HG03103 (cell line): ENCODE measurements around the gene ZNF578.
"Not testable (repeated sequence)": the region's sequence is repeated elsewhere in the genome, so short reads cannot be mapped to it uniquely, and the experiment has no call there.

Experiments
- ATAC-seq: cut with Tn5 transposase; IDR thresholded peaks from one replicate; pipeline ENCODE4 v1.9.1; 2021; ENCODE audit warnings: low read depth; ENCODE audit not compliant: unreplicated experiment

ZNF578 gene

DNA sequence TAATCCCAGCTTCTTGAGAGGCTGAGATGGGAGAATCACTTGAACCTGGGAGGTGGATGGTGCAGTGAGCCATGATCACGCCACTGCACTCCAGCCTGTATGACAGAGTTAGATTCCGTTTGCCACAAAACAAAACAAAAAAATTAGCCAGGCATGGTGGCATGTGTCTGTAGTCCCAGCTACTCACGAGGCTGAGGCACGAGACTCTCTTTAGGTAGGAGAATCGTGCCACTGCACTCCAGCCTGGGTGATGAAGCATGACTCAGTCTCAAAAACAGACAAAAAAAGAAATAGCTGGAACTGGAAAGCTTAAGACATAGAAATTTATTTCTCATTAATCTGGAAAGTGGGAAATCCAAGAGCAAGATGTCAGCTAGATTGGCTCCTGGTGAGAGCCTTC is 53.9 kb downstream of the ZNF578 start:
- no peak for ATAC-seq

DNA sequence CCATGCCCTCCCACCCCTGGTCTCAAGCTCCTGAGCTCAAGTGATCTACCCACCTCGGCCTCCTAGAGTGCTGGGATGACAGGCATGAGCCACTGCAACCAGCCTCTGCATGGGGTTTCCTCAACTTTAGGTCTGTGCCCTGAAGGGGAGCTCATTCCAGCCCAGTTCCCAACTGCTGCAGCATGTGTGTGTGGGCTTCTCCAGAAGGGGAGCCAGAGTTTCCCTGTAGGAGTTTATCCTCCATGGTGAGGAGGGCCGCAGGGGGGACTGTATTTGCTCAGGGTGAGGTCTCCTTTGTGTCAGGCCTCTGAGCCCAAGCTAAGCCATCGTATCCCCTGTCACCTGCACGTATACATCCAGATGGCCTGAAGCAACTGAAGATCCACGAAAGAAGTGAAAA is 62.8 kb downstream of the ZNF578 start:
- no peak for ATAC-seq

DNA sequence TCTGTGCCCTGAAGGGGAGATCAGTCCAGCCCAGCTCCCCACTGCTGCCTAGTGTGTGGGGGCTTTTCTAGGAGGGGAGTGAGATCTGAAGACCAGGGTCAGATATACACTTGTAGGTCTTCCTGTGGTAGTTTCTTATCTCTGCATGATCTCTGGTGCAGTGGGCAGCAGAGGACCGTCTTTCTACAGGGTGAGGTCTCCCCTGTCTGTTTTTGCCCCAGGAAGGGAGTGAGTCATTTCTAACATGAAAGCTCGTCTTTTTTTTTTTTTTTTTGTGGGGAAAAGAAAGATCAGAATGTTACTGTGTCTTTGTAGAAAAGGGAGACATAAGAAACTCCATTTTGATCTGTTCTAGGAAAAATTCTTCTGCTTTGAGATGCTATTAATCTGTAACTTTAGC is 65.3 kb downstream of the ZNF578 start:
- no peak for ATAC-seq

DNA sequence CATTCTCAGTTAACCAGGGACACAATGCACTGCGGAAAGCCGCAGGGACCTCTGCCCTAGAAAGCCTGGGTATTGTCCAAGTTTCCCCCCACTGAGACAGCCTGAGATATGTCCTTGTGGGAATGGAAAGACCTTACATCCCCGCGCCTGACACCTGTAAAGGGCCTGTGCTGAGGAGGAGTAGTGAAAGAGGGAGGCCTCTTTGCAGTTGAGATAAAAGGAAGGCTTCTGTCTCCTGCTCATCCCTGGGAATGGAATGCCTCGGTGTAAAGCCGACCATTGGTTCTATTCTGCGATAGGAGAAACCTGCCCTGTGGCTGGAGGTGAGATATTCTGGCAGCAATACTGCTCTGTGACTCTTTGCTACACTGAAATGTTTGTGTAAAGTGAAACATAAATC is 65.8 kb downstream of the ZNF578 start:
- not testable (repeated sequence) for ATAC-seq

DNA sequence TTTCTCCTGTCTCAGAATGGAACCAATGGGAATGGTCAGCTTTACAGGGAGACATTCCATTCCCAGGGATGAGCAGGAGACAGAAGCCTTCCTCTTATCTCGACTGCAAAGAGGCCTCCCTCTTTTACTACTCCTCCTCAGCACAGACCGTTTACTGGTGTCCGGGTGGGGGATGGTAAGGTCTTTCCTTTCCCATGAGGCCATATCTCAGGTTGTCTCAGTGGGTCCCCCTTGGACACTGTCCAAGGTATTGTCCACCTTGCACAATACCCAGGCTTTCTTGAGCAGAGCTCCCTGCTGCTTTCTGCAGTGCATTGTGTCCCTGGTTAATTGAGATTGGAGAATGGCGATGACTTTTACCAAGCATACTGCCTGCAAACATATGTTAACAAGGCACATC is 66.7 kb downstream of the ZNF578 start:
- ATAC-seq = no peak

DNA sequence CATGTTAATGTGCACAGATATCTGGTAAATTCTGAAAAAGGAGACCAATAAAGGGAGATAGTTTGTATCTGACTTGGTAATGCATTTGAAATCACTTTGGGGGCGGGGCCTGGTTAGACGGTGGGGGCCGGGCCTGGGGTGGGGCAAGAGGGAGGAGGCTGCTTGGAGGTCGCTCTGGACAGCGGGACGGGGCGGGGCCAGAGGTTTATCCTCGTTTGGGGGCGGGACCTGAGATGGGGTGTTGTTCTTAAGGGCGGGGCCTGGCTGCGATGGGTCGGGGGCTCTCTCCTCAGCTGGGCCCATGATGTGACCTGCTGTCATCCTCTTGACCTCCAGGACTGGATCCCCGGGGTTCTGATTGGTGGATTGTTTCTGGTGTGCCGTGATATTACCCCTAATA is 69.2 kb downstream of the ZNF578 start:
- ATAC-seq = no peak

DNA sequence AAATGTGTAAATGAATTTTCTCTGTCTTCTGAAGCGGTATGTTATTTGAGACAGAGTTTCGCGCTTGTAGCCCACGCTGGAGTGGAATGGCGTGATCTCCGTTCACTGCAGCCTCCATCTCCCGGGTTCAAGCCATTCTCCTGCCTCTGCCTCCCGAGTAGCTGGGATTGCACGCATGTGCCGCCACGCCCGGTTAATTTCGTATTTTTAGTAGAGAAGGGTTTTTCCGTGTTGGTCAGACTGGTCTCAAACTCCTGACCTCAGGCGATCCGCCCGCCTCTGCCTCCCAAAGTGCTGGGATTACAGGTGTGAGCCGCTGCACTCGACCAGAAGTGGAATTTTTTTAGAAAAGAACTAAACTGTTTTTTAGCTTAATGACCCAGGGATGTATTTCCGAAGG is 70.7 kb downstream of the ZNF578 start:
- no peak for ATAC-seq

DNA sequence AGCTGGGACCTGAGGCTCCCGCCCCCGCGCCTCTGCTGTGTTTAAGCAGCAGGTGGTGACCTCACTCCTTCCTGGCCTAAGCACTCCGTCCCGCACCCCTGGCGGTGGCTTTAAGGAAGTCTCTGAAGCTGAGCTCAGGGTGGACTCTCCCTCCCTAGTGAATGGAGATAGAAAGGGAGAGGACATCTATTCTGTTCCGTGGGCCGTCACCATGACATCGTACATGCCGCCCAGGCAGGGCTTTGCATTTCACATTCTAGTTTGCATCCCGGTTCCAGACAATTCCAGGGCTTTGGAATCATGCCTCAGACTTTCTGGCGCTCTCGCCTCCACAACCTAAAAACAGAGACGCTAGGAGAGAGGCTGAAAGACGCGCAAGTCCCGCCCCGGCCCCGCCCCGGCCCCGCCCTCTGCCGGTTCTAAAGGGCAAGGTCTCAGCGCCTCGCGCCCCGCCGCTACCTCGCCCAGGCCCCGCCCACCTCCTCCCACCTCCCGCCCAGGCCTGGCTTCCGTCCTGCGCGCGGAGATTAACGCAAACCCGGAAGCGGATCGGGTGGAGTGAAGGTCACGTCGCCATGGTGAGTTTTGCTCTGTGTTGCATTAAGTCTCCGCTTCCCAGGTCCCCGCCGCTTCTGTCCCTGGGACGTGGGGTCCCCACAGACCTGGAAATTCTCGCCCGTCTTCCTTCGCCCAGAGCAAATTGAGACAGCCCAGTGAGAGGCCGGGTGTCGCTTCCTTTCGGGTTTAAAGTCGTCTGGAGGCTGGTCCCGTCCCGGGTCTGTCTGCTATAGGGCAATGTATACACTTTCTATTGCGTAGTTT is 74.0 kb downstream of the ZNF578 start, which contains the start of gene ZNF808:
Gene ZNF808 (plus strand): TSS at position 535 of the 822 bp plus-strand sequence. CDS start 15,617 bp downstream, outside the sequence.
- peak; percentile 71 for ATAC-seq

DNA sequence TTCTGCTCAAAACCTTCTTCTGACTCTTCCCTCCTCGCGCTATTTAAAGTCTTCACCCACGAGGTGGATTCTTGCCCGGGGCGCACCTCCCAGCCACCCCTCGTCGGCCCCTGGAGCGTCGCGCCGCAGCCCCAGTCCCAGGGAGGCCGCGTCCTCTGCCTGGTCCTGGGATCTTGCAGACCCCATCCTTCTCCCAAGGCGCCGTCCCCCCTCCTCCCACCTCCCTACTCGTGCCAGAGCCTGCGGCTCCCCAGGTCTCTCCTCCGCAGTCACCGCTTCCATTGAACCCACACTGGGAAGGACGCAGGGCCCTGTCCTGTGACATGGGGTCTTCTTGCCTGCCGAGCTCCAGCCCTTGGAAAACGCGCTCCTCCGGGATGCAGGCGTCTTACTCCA is 74.6 kb downstream of the ZNF578 start:
- ATAC-seq = no peak

DNA sequence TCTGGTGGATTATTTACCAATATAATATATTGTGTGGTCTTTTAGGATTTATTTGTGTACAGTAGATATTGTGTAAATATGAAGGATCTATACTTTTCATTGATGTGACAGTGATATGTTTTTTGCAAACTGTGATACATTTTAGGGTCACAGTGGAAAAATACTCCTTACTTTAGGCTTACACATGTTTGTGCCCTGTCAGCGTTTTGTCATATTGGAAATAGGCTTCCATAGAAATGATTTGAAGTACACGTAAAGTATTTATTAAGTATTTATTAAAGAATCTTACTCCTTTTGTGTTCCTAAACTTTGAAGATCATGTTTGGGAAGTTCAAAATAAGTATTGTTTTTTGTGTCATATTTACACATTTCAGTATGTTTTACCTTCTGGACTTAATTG is 79.1 kb downstream of the ZNF578 start:
- ATAC-seq = no peak

DNA sequence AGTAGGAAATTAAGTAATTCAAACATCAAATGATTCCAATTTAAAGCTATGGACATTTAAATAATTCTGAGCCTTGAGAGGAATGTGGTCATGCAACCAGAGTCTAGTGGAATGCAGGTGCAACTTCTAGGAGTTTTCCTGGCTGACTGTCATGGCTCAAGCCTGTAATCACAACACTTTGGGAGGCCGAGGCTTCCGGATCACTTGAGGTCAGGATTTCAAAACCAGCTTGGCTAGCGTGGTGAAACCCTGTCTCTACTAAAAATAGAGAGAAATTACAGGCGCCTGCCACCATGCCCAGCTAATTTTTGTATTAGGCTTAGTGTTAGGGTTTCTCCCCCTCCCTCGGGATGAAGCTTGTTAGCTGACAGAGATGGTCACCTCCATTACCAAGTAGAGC is 80.5 kb downstream of the ZNF578 start:
- ATAC-seq = no peak

DNA sequence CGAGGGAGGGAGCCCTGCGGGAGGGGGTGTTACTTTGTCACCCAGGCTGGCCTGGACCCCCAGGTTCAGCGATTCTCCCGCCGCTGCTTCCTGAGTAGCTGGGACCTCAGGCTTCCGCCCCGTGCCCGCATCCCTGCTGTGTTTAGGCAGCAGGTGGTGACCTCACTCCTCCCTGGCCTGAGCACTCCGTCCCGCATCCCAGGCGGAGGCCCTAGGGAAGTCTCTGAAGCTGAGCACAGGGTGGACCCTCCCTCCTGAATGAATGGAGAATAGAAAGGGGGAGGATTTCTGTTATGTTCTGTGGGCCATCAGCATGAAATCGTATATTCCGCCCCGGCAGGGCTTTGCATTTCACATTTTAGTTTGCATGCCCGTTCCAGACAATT is 82.0 kb downstream of the ZNF578 start:
- not testable (repeated sequence) for ATAC-seq

DNA sequence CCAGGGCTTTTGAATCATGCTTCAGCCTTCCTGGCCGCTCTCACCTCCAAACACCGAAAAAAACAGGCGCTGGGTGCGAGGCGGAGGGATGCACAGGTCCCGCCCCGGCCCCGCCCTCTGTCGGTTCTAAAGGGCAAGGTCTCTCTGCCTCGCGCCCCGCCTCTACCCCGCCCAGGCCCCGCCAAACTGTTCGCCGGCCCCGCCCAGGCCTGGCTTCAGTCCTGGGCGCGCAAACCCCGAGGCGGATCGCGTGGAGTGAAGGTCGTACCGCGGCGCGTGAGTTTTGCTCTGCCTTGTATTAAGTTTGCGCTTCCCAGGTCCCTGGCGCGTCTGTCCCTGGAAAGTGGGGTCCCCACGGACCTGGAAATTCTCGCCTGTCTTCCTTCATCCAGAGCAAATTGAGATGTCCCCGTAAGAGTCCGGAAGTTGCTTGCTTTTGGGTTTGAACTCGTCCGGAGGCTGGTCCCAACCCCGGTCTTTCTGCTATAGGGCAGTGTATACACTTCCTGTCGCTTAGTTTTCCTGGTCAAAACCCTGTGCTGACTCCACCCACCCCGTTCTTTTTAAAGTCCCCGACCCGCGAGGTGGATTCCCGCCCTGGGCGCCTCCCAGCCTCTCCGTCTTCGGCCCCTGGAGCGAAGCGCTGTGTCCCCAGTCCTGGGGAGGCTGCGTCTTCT is 82.6 kb downstream of the ZNF578 start:
- ATAC-seq = peak; percentile 86

DNA sequence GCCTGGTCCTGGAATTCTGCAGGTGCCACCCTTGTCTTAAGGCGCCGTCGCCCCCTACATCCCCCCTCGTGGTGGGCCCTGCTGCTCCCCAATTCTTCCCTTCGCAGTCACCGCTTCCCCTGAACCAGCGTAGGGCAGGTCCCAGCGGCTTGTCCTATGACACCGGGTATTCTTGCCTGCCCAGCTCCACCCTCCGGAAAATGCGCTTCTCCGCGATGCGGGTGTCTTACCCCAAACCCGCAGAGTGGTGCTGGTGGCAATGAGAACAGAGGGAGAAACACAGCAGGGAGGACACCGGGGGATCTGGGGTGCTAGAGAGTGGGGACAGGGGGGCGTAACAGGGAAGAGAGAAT is 83.1 kb downstream of the ZNF578 start:
- ATAC-seq = peak; percentile 25

DNA sequence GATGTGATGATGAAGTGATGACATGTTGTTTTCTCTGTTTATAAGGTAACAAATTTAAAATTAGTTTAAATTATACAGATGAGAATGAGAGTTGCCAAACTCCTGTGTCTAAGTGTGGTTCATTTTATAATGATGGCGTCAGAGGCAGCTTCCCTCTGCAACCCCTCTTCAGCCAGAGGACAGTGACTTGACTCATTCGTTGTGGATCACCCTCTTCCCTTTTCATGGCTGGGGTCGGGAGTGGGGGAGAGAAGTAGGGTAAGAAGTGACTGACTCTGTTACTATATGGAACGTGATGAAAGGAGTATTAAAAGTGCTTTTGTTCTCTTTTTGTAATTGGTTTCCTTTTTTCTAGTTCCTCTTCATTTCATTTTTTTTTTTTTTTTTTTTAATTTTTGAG is 85.5 kb downstream of the ZNF578 start:
- ATAC-seq = not testable (repeated sequence)

DNA sequence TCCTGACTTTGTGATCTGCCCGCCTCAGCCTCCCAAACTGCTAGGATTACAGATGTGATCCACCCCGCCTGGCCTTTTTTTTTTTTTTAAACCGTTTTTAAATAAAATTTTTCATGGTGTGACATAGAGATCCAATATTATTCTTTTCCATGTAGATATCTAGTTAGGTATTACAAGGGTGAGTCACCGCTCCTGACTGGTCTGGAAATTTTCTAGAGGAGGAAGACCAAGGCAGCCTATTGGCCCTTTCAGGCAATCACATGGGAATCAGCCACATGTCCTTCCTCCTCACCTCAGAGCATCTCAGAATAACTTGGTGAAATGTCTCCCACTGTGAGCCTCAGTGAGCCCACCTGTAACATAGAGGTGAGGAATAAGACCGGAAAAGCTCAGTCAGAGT is 87.8 kb downstream of the ZNF578 start:
- not testable (repeated sequence) for ATAC-seq

DNA sequence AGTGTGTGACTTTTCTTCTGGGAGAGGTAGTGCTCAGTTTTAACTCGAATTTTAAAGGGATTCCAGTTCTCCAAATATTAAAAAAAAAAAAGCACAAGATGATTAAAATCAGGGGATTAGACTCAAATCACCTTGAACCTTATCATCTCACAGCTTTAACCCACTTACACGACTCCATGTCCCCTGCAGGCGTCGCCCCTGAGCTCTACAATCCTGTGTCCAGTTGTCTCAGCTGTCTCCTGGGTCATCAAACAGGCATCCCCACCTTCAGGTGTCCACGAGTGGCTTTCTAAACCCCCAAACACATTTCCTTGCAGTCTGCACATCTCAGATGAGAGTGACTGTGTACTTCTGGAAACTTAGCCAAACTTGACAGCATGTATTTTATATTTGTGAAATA is 88.3 kb downstream of the ZNF578 start:
- ATAC-seq = no peak

DNA sequence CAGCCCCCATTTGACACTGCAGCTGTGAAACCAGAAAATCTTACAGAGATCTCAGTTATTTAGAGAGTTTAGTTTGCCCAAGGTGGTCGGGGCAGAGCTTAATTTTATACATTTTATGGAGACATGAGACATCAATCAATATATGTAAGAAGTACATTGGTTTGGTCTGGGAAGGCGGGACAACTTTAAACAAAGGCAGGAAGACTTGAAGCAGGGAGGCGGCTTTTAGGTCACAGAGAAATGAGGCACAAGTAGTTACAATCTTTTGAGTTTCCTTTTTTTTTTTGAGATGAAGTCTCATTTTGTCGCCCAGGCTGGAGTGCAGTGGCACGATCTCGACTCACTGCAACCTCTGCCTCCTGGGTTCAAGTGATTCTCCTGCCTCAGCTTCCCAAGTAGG is 89.2 kb downstream of the ZNF578 start:
- not testable (repeated sequence) for ATAC-seq

DNA sequence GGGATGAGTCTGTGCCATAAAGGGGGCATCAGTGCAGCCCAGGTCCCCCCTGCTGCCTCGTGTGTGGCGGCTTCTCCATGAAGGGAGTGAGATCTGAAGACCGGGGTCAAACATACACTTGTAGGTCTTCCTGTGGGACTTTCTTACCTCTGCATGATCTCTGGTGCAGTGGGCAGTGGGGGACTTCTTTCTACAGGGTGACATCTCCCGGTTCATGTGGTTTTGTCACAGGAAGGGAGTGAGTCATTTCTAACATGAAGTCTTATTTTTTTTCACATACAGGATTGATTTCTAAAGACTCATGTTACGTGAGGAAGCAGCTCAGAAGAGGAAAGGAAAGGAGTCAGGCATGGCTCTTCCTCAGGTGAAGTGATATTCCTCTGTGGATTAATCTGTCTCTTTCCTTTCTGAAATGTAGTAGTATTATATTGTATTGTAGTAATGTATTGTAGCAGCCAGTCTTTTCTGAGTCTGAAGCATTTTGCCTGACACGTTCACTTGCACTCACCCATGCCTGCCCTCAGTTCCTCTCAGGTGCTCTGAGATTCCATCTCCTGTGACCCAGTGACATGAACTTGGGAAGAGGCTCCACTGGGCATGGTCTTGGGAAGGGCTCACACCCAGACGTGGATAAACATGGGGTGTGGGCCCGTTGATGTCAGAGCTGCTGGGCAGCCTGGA is 89.8 kb downstream of the ZNF578 start:
- ATAC-seq = no peak

DNA sequence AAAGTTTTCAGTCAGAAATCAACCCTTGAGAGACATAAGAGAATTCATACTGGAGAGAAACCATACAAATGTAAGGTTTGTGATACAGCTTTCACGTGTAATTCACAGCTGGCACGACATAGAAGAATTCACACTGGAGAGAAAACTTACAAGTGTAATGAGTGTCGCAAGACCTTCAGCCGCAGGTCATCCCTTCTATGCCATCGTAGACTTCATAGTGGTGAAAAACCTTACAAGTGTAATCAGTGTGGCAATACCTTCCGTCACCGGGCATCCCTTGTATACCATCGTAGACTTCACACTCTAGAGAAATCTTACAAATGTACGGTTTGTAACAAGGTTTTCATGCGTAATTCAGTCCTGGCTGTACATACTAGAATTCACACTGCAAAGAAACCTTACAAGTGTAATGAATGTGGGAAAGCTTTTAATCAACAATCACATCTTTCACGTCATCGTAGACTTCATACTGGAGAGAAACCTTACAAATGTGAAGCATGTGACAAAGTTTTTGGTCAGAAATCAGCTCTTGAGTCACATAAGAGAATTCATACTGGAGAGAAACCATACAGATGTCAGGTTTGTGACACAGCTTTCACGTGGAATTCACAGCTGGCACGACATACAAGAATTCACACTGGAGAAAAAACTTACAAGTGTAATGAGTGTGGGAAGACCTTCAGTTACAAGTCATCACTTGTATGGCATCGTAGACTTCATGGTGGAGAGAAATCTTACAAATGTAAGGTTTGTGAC is 101.0 kb downstream of the ZNF578 start:
- no peak for ATAC-seq
